Hepatocyte (in vitro differentiated cells): ENCODE results near the gene CSRP1.

ENCODE experiments used
- CTCF ChIP-seq: fragments of 200-600 bp; sonication (generic); IDR thresholded peaks from 2 replicates; pipeline ENCODE4 v1.5.1; 2016; ENCODE audit warnings: antibody characterized with exemption, mild to moderate bottlenecking; ENCODE audit not compliant: poor library complexity
- EZH2 ChIP-seq: fragments of 200-600 bp; sonication (generic); IDR thresholded peaks from 2 replicates; pipeline ENCODE4 v1.6.1; 2016; ENCODE audit warnings: antibody characterized with exemption, mild to moderate bottlenecking, borderline replicate concordance

DNA sequence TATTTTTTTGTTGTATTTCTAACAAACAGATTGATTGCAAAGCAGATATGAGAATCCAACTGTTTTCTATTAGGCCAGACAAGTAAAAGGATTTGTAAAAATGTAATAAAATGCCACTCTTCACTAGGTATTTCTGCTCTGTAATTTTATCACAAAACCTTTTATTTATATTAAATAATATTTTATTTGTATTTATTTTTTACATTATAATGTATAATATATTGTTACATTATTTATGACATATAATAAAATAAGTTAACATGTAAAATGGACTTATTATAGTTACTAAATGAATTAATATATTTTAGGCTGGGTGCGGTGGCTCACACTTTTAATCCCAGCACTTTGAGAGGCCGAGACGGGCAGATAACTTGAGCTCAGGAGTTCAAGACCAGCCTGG, 72.7 kb downstream of the CSRP1 start:
- TF ChIP-seq CTCF, result no peak
- TF ChIP-seq EZH2, result no peak
